ENCODE data around the gene PCSK1. TPM values are rescaled to one million over a fixed set of nuclear protein-coding genes. Genes with fewer than 3 reads are reported as not detected.
"Not testable (repeated sequence)": the region's sequence is repeated elsewhere in the genome, so short reads cannot be mapped to it uniquely, and the experiment has no call there.

PCSK1 gene
- total and polyA plus RNA-seq, 2 of the 8 experiments (the other 6 are each of a cell fraction or from before 2014, with no cell fraction given) = 1.3 to 3.2 TPM

DNA sequence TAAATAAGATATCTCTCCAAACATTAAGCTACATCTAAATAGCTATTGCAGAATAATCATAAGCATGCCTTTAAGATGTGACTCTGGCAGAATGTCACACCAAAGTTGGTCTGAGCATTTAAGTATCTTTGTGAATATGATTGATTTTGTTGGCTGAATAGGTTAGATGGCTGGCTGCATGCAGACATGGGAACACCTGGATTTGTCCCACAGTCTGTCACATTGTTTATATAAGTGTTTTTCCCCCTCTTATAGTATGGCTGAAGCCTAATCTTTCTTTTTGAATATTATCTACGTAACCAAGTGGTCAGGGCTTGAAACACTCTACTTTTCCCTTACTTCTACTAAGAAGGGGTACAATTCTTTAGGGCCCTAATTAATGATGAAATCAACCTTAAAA, 36.2 kb downstream of the PCSK1 start:
- Histone ChIP-seq H3K18ac (ENCODE audit: extremely low read depth, low read length) (no peak overlapping the region), H3K27ac (ENCODE audit: low read depth, low read length) (no peak overlapping the region), H4K8ac (ENCODE audit: extremely low read depth, insufficient read depth, low read length) (no peak overlapping the region), H3K79me2 (ENCODE audit: control insufficient read depth in 1 of 2, insufficient read depth in 2 of 2, low read length in 2 of 2) (no peaks in the 10 kb centered on the region), H3K23me2 (ENCODE audit: low read depth, low read length) (no peaks in the 10 kb centered on the region), H3K36me3 (ENCODE audit: control insufficient read depth in 2 of 4, insufficient read depth in 4 of 4, low read length in 3 of 4) (no peaks in the 10 kb centered on the region), H3K4me2 (ENCODE audit: insufficient read depth in 1 of 2, low read depth in 2 of 2, low read length in 2 of 2) (no peak overlapping the region), H4K20me1 (replicated peaks in 1 of 2; ENCODE audit: control insufficient read depth in 1 of 2, insufficient read depth in 2 of 2, low read length in 2 of 2) (no peaks in the 10 kb centered on the region), H3K9me3 (ENCODE audit: insufficient read depth in 2 of 2, low read depth in 1 of 2, low read length in 1 of 2) (no peaks in the 10 kb centered on the region), H4K91ac (replicated peaks; ENCODE audit: insufficient read length, low read length) (no peak overlapping the region), H2AFZ (ENCODE audit: low read length) (no peak overlapping the region), H2AK5ac (ENCODE audit: low read depth, low read length) (no peak overlapping the region), H2BK12ac (ENCODE audit: low read depth, low read length) (no peak overlapping the region), H2BK20ac (ENCODE audit: low read length) (no peak overlapping the region), H3K27me3 (replicated peaks in 1 of 4; ENCODE audit: control insufficient read depth in 3 of 4, extremely low read depth in 1 of 4, insufficient read depth in 3 of 4, low read length in 3 of 4) (no peaks in the 10 kb centered on the region), H2BK120ac (replicated peaks; ENCODE audit: low read depth, low read length) (no peak overlapping the region), H3K4ac (replicated peaks; ENCODE audit: insufficient read length, low read depth, low read length) (no peak overlapping the region), H3K9ac (replicated peaks in 1 of 4; ENCODE audit: extremely low read depth in 1 of 4, low read depth in 3 of 4, low read length in 3 of 4) (no peak overlapping the region), H4K5ac (ENCODE audit: insufficient read length, low read depth, low read length) (no peak overlapping the region), H3K56ac (replicated peaks; ENCODE audit: insufficient read length, low read depth, low read length) (no peak overlapping the region), H3K4me3 (ENCODE audit: extremely low read depth in 1 of 4, insufficient read depth in 2 of 4, low read depth in 3 of 4, low read length in 4 of 4) (no peak overlapping the region), H3K4me1 (replicated peaks in 1 of 4; ENCODE audit: control insufficient read depth in 3 of 4, insufficient read depth in 4 of 4, low read length in 3 of 4) (no peaks in the 10 kb centered on the region), H2BK15ac (ENCODE audit: low read length) (no peak overlapping the region), H3K79me1 (ENCODE audit: low read depth, low read length) (no peaks in the 10 kb centered on the region), H3K14ac (ENCODE audit: insufficient read length) (no peak overlapping the region), H3K23ac (ENCODE audit: insufficient read length) (no peak overlapping the region), H2BK5ac (ENCODE audit: low read depth, low read length) (no peak overlapping the region)
- ChIA-PET CTCF (ENCODE audit: partially characterized antibody) (interaction anchor here (0.6 to 1.4 kb wide), 4 partner anchors 14 to 575 kb away, joined by 4 to 5 read pairs (median 4); no protein-coding TSS in a partner anchor), POLR2A (ENCODE audit: partially characterized antibody) (no interaction called here)
- TF ChIP-seq ZNF274 (IDR thresholded peaks at IDR 0.05; ENCODE audit: borderline replicate concordance, extremely low read depth, low read length) (no peak), GABPA (IDR thresholded peaks at IDR 0.05; ENCODE audit: borderline replicate concordance, insufficient read depth, low read length) (no peak)
- 90% methylated on average over 1 of the region's 1 CpG; no CpG with 5 or more reads in 1 of the 2 experiments for WGBS, 2 experiments (ENCODE audit: extremely low coverage in 1 of 2, insufficient coverage in 1 of 2, insufficient read length in 1 of 2, insufficient replicate concordance in 2 of 2, low coverage in 1 of 2, low lambda C conversion rate in 2 of 2, missing lambda C conversion rate in 1 of 2)
- FAIRE-seq = no peak
- DNase-seq (ENCODE audit: low read depth in 1 of 2, low spot score in 2 of 2) = no peak

DNA sequence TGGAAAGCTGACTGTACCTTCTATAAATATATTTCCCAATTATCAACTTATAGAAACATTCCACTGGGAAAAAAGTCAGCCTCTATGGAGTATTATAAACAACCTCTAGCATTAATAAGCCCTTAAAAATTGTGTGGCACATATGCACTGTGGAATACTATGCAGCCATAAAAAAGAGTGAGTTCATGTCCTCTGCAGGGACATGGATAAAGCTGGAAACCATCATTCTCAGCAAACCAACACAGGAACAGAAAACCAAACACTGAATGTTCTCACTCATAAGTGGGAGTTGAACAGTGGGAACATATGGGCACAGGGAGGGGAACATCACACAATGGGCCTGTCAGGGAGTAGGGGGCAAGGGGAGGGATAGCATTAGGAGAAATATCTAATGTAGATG, 37.8 kb downstream of the PCSK1 start:
- H4K8ac ChIP-seq (ENCODE audit: extremely low read depth, insufficient read depth, low read length); H3K9ac ChIP-seq (replicated peaks in 1 of 4; ENCODE audit: extremely low read depth in 1 of 4, low read depth in 3 of 4, low read length in 3 of 4); H3K4ac ChIP-seq (replicated peaks; ENCODE audit: insufficient read length, low read depth, low read length); H4K5ac ChIP-seq (ENCODE audit: insufficient read length, low read depth, low read length); H2BK5ac ChIP-seq (ENCODE audit: low read depth, low read length); H2AK5ac ChIP-seq (ENCODE audit: low read depth, low read length); H2BK15ac ChIP-seq (ENCODE audit: low read length); H3K4me1 ChIP-seq (replicated peaks in 1 of 4; ENCODE audit: control insufficient read depth in 3 of 4, insufficient read depth in 4 of 4, low read length in 3 of 4); H2BK20ac ChIP-seq (ENCODE audit: low read length); H3K27me3 ChIP-seq (replicated peaks in 1 of 4; ENCODE audit: control insufficient read depth in 3 of 4, extremely low read depth in 1 of 4, insufficient read depth in 3 of 4, low read length in 3 of 4); H2BK120ac ChIP-seq (replicated peaks; ENCODE audit: low read depth, low read length); H3K14ac ChIP-seq (ENCODE audit: insufficient read length); H3K56ac ChIP-seq (replicated peaks; ENCODE audit: insufficient read length, low read depth, low read length); H3K27ac ChIP-seq (ENCODE audit: low read depth, low read length); H3K4me2 ChIP-seq (ENCODE audit: insufficient read depth in 1 of 2, low read depth in 2 of 2, low read length in 2 of 2); H4K20me1 ChIP-seq (replicated peaks in 1 of 2; ENCODE audit: control insufficient read depth in 1 of 2, insufficient read depth in 2 of 2, low read length in 2 of 2); H3K9me3 ChIP-seq (ENCODE audit: insufficient read depth in 2 of 2, low read depth in 1 of 2, low read length in 1 of 2); H3K4me3 ChIP-seq (ENCODE audit: extremely low read depth in 1 of 4, insufficient read depth in 2 of 4, low read depth in 3 of 4, low read length in 4 of 4); DNase-seq (ENCODE audit: low read depth in 1 of 2, low spot score in 2 of 2); H3K36me3 ChIP-seq (ENCODE audit: control insufficient read depth in 2 of 4, insufficient read depth in 4 of 4, low read length in 3 of 4); H3K79me1 ChIP-seq (ENCODE audit: low read depth, low read length); H4K91ac ChIP-seq (replicated peaks; ENCODE audit: insufficient read length, low read length); H2BK12ac ChIP-seq (ENCODE audit: low read depth, low read length); FAIRE-seq; H3K23me2 ChIP-seq (ENCODE audit: low read depth, low read length); H3K23ac ChIP-seq (ENCODE audit: insufficient read length); H3K18ac ChIP-seq (ENCODE audit: extremely low read depth, low read length); H2AFZ ChIP-seq (ENCODE audit: low read length); POLR2A ChIA-PET (ENCODE audit: partially characterized antibody); H3K79me2 ChIP-seq (ENCODE audit: control insufficient read depth in 1 of 2, insufficient read depth in 2 of 2, low read length in 2 of 2): not testable (repeated sequence)
- CTCF ChIA-PET (ENCODE audit: partially characterized antibody) = interaction anchor here (0.8 to 1.4 kb wide), 2 partner anchors 28 to 200 kb away, joined by 3 to 4 read pairs; no protein-coding TSS in a partner anchor

All from H1 (cell line).